Chondrocyte (in vitro differentiated cells): Measurements from ENCODE around the gene FOXE1. TPM values are rescaled to one million over a fixed set of nuclear protein-coding genes. Genes with fewer than 3 reads are reported as not detected.

Experiments
- DNase-seq: peaks from one replicate; pipeline ENCODE4 v3.0.0; 2021; ENCODE audit warnings: mixed read lengths, low spot score
- H3K27ac Mint-ChIP-seq: one replicate; pipeline ENCODE4 v1.8.0; 2021; ENCODE audit warnings: mild to moderate bottlenecking, moderate library complexity, mixed read lengths; ENCODE audit not compliant: unreplicated experiment
- H3K27me3 Mint-ChIP-seq: 2 replicates; pipeline ENCODE4 v1.8.0; 2021; ENCODE audit warnings: low read depth, mixed read lengths
- H3K36me3 Mint-ChIP-seq: 2 replicates; pipeline ENCODE4 v1.8.0; 2021; ENCODE audit warnings: low read depth, mixed read lengths
- H3K4me1 Mint-ChIP-seq: 2 replicates; pipeline ENCODE4 v1.8.0; 2021; ENCODE audit warnings: low read depth, mild to moderate bottlenecking, mixed read lengths
- H3K4me3 Mint-ChIP-seq: one replicate; pipeline ENCODE4 v1.8.0; 2021; ENCODE audit warnings: mild to moderate bottlenecking, moderate library complexity, mixed read lengths; ENCODE audit not compliant: unreplicated experiment
- H3K9me3 Mint-ChIP-seq: 2 replicates; pipeline ENCODE4 v1.8.0; 2021; ENCODE audit warnings: low read depth, mixed read lengths
- CTCF ChIP-seq: fragments of 200-600 bp; sonication (generic); IDR thresholded peaks from 2 replicates; pipeline ENCODE4 v1.5.0; 2021; ENCODE audit warnings: antibody characterized with exemption, mild to moderate bottlenecking, moderate library complexity
- total RNA-seq: library from RNA; stranded (reverse); gene quantifications from 3 replicates; pipeline ENCODE4 v1.2.1, GENCODE V29; 2021

The FOXE1 gene
- total RNA-seq, 1 donor from 2014 or later = not detected

DNA sequence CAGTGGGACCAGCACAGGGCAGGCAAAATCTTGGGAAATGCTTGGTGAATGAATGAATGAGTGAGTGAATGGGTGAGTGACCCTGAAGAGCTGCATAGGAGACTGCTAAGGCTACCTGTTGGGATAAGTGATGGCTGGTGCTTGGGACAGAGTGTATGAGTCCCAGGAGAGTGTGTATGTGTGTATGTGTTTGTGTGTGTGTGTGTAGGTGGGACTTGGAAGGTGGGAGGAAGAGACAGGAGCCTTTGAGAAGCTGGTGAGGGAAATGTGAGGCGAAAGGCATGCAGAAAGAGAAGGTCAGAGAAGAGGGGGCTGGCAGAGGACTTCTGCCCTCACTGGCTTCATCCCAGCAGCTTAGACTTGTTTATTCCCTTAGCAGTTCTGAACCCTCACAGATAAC is 33.3 kb upstream of the FOXE1 start:
- Mint-ChIP-seq H3K27ac (no peak overlapping the region), H3K4me1 (no peaks in the 10 kb centered on the region), H3K4me3 (no peak overlapping the region), H3K9me3 (peaks cover 9% of the 10 kb centered on the region), H3K27me3 (peaks cover 56% of the 10 kb centered on the region), H3K36me3 (no peaks in the 10 kb centered on the region)
- no peak for DNase-seq
- TF ChIP-seq CTCF = no peak

GRCh38 chr9:97820373-97820772 is 32.7 kb upstream of the FOXE1 start:
- Mint-ChIP-seq H3K4me3 (no peak overlapping the region), H3K27ac (no peak overlapping the region), H3K36me3 (no peaks in the 10 kb centered on the region), H3K27me3 (peaks cover 59% of the 10 kb centered on the region), H3K4me1 (no peaks in the 10 kb centered on the region), H3K9me3 (peaks cover 9% of the 10 kb centered on the region)
- DNase-seq = no peak
- TF ChIP-seq CTCF = no peak

DNA sequence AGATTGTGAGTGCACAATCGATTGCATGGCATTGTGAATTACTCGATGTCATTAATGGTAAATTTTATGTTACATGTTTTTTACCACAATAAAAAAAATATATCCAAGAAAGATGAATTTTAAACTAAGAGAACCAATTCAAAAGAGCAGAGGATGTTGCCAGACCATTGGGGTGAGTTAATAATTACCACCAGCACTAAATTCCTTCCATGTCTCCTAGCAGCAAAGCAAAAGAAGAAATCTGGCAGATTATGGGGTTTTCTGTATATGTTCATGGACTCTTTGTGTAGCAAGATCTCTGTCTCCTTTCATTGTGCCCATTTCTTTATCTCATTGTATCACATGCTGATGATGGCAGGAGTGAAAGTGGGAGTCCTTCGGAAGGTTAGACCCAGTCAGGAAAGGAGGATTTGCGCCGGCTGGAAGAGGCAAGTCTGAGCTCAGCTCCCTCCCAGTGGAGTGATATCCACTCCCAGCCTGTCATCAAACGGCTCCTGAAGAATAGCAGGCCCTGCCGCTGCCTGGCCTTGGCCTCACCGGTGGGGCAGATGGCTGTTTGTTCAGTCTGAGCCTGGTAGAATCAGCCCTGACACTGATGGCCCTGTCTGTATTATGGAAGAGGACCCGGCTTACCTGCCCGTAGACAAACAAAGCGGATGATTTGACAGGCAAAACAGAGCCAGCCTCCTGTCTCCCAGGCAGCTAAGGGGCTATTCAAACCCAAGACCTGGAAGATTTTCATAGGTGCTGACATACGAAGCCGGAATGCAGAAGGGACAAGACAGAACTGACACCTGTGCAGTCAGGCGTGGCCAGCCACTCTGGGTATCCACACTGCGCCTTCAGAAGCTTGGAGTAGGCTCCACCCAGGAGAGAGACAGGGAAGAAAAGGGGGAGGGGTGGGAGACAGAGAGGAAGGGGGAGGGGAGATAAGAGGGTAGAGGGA is 21.9 kb upstream of the FOXE1 start:
- H3K27ac Mint-ChIP-seq = no peak overlapping the region
- DNase-seq = no peak
- no peak overlapping the region for H3K4me3 Mint-ChIP-seq
- peaks cover 63% of the 10 kb centered on the region for H3K27me3 Mint-ChIP-seq
- no peak for TF ChIP-seq CTCF
- H3K4me1 Mint-ChIP-seq = no peaks in the 10 kb centered on the region
- H3K36me3 Mint-ChIP-seq = no peaks in the 10 kb centered on the region
- H3K9me3 Mint-ChIP-seq = no peaks in the 10 kb centered on the region

DNA sequence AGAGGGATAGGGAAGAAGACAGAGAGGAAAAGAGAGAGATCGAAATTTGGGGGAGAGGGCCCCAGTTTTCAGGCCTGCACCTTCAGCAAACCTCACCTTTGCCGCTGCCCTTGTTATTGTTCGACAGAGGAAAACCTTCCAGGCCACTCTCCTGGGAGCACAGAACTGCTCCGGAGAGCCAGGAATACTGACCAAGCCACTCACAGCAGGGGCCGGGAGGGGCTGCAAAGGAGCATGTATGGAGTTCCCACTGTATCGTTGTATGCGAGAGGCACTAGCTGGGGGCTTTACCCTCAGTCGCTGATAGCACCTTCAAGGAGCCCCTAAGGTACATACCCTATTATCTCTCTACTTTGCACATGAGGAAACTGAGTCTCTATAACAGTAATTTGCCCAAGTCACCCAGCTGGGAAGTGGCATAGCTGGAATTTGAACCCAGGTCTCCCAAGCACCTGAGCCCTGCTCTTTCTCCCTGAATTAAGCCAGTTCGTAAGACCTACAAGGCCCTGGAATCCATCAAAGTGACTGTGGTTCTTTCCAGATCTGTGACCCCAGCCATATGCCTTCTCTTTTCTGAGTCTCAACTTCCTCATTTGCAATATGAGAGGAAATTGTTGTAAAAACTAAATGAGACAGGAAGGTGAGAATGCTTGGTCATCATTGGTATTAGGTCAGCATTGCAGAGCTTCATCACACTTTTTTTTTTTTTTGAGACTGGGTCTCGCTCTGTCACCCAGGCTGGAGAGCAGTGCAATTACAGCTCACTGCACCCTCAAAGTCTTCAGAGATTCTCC is 21.0 kb upstream of the FOXE1 start:
- no peak overlapping the region for H3K4me3 Mint-ChIP-seq
- no peak for DNase-seq
- no peaks in the 10 kb centered on the region for H3K36me3 Mint-ChIP-seq
- H3K9me3 Mint-ChIP-seq = no peaks in the 10 kb centered on the region
- no peak overlapping the region for H3K27ac Mint-ChIP-seq
- no peak for TF ChIP-seq CTCF
- H3K4me1 Mint-ChIP-seq = no peaks in the 10 kb centered on the region
- peaks cover 65% of the 10 kb centered on the region for H3K27me3 Mint-ChIP-seq

GRCh38 chr9:97840521-97840920 is 12.5 kb upstream of the FOXE1 start:
- TF ChIP-seq CTCF = no peak
- Mint-ChIP-seq H3K4me1 (peaks cover 7% of the 10 kb centered on the region), H3K4me3 (no peak overlapping the region), H3K9me3 (peaks cover 13% of the 10 kb centered on the region), H3K36me3 (peaks cover 3% of the 10 kb centered on the region), H3K27me3 (peaks cover 42% of the 10 kb centered on the region), H3K27ac (no peak overlapping the region)
- DNase-seq = no peak
